ENCODE measurements around the gene PDE5A. TPM values are rescaled to one million over a fixed set of nuclear protein-coding genes. Genes with fewer than 3 reads are reported as not detected.
"Not testable (repeated sequence)": the region's sequence is repeated elsewhere in the genome, so short reads cannot be mapped to it uniquely, and the experiment has no call there.

The PDE5A gene
- total RNA-seq, 1 experiment from 2014 or later = 0.89 TPM

GRCh38 chr4:119479180-119479808, 149.3 kb downstream of the PDE5A start:
- ChIA-PET CTCF (interaction anchor here (1.3 kb wide), 1 partner anchor 164 kb away, joined by 3 read pairs; no protein-coding TSS in a partner anchor), POLR2A (no interaction called here)
- H3K36me3 Mint-ChIP-seq (ENCODE audit: insufficient read depth, unreplicated experiment) = peaks cover 33% of the 10 kb centered on the region
- no peak overlapping the region for H3K27ac Mint-ChIP-seq (ENCODE audit: low read depth, unreplicated experiment)
- TF ChIP-seq CTCF (IDR thresholded peaks at IDR 0.05; ENCODE audit: unreplicated experiment) = no peak
- H3K9me3 Mint-ChIP-seq (ENCODE audit: unreplicated experiment) = peaks cover 16% of the 10 kb centered on the region
- no peak for DNase-seq (ENCODE audit: unreplicated experiment)
- intact Hi-C loops (cut with micrococcal nuclease) = no loop called here
- H3K4me1 Mint-ChIP-seq (ENCODE audit: insufficient read depth, unreplicated experiment) = no peaks in the 10 kb centered on the region
- H3K4me3 Mint-ChIP-seq (ENCODE audit: unreplicated experiment) = no peak overlapping the region
- no peaks in the 10 kb centered on the region for H3K27me3 Mint-ChIP-seq (ENCODE audit: insufficient read depth, unreplicated experiment)
- BruUV-seq (replicated peaks) = no TSS peak

- Mint-ChIP-seq H3K36me3 (ENCODE audit: insufficient read depth, unreplicated experiment) (peaks cover 33% of the 10 kb centered on the region), H3K27ac (ENCODE audit: low read depth, unreplicated experiment) (no peak overlapping the region), H3K4me1 (ENCODE audit: insufficient read depth, unreplicated experiment) (no peaks in the 10 kb centered on the region), H3K27me3 (ENCODE audit: insufficient read depth, unreplicated experiment) (no peaks in the 10 kb centered on the region), H3K9me3 (ENCODE audit: unreplicated experiment) (peaks cover 14% of the 10 kb centered on the region), H3K4me3 (ENCODE audit: unreplicated experiment) (no peak overlapping the region)
- TF ChIP-seq CTCF (IDR thresholded peaks at IDR 0.05; ENCODE audit: unreplicated experiment) = no peak
- no peak for DNase-seq (ENCODE audit: unreplicated experiment)
- no TSS peak for BruUV-seq (replicated peaks)
- intact Hi-C loops (cut with micrococcal nuclease) = no loop called here
- ChIA-PET CTCF (interaction anchor here (0.7 to 1.3 kb wide), 2 partner anchors 163 to 1275 kb away, joined by 3 read pairs; no protein-coding TSS in a partner anchor), POLR2A (interaction anchor here (0.7 kb wide), 1 partner anchor 193 kb away, joined by 3 read pairs; no protein-coding TSS in a partner anchor)
Measured at GRCh38 chr4:119478446-119479179, 150.0 kb downstream of the PDE5A start.

GRCh38 chr4:119477412-119478053, 151.1 kb downstream of the PDE5A start:
- Mint-ChIP-seq H3K36me3 (ENCODE audit: insufficient read depth, unreplicated experiment) (peaks cover 22% of the 10 kb centered on the region), H3K9me3 (ENCODE audit: unreplicated experiment) (peaks cover 5% of the 10 kb centered on the region), H3K27ac (ENCODE audit: low read depth, unreplicated experiment) (peak overlapping the region; percentile 12), H3K4me3 (ENCODE audit: unreplicated experiment) (no peak overlapping the region), H3K4me1 (ENCODE audit: insufficient read depth, unreplicated experiment) (no peaks in the 10 kb centered on the region), H3K27me3 (ENCODE audit: insufficient read depth, unreplicated experiment) (no peaks in the 10 kb centered on the region)
- TF ChIP-seq CTCF (IDR thresholded peaks at IDR 0.05; ENCODE audit: unreplicated experiment) = no peak
- no TSS peak for BruUV-seq (replicated peaks)
- POLR2A ChIA-PET = no interaction called here
- intact Hi-C loops (cut with micrococcal nuclease) = no loop called here
- no peak for DNase-seq (ENCODE audit: unreplicated experiment)
- CTCF ChIA-PET = interaction anchor here (0.9 to 1.3 kb wide), 2 partner anchors 104 to 162 kb away, joined by 3 read pairs; no protein-coding TSS in a partner anchor

- CTCF ChIA-PET = no interaction called here
- intact Hi-C loops (cut with micrococcal nuclease) = no loop called here
Measured at GRCh38 chr4:119471259-119471658, 157.3 kb downstream of the PDE5A start.

GRCh38 chr4:119470737-119471063, 157.9 kb downstream of the PDE5A start:
- CTCF ChIA-PET; DNase-seq (ENCODE audit: unreplicated experiment); H3K4me1 Mint-ChIP-seq (ENCODE audit: insufficient read depth, unreplicated experiment); H3K27me3 Mint-ChIP-seq (ENCODE audit: insufficient read depth, unreplicated experiment); BruUV-seq (replicated peaks); POLR2A ChIA-PET; H3K9me3 Mint-ChIP-seq (ENCODE audit: unreplicated experiment); intact Hi-C loops (cut with micrococcal nuclease); H3K27ac Mint-ChIP-seq (ENCODE audit: low read depth, unreplicated experiment); H3K4me3 Mint-ChIP-seq (ENCODE audit: unreplicated experiment): not testable (repeated sequence)
- peaks cover 31% of the 10 kb centered on the region for H3K36me3 Mint-ChIP-seq (ENCODE audit: insufficient read depth, unreplicated experiment)

More at GRCh38 chr4:119471259-119471658, 157.3 kb downstream of the PDE5A start:
- no peak overlapping the region for H3K4me3 Mint-ChIP-seq (ENCODE audit: unreplicated experiment)
- H3K36me3 Mint-ChIP-seq (ENCODE audit: insufficient read depth, unreplicated experiment) = peaks cover 30% of the 10 kb centered on the region
- POLR2A ChIA-PET = no interaction called here
- no peak for TF ChIP-seq CTCF (IDR thresholded peaks at IDR 0.05; ENCODE audit: unreplicated experiment)
- peaks cover 5% of the 10 kb centered on the region for H3K4me1 Mint-ChIP-seq (ENCODE audit: insufficient read depth, unreplicated experiment)
- H3K9me3 Mint-ChIP-seq (ENCODE audit: unreplicated experiment) = no peaks in the 10 kb centered on the region
- no peaks in the 10 kb centered on the region for H3K27me3 Mint-ChIP-seq (ENCODE audit: insufficient read depth, unreplicated experiment)
- DNase-seq (ENCODE audit: unreplicated experiment) = no peak
- BruUV-seq (replicated peaks) = no TSS peak
- H3K27ac Mint-ChIP-seq (ENCODE audit: low read depth, unreplicated experiment) = no peak overlapping the region
